HG02973 (cell line): ENCODE measurements around the gene NOS1AP.

Experiments
- ATAC-seq: cut with Tn5 transposase; IDR thresholded peaks from one replicate; pipeline ENCODE4 v1.9.1; 2021; ENCODE audit warnings: moderate library complexity; ENCODE audit not compliant: unreplicated experiment

The NOS1AP gene

DNA sequence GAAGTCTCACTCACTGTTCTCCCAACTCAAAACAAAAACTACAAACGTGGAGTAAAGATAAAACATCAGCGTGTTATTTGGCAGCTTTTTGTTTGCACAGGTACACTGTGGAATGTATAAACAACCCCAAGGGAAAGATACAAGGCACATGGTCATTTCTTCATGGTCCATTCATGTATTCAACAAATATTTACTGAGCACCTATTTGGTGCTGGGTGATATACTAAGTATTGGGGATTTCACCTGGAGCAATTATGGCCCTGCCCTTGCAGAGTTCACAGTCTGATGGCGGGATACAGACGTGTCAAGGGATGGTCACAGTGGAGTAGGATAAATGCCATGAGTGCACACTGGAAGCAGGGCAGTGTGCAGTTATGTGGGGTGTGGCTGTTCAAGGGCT lies 171.1 kb downstream of the NOS1AP start:
- no peak for ATAC-seq

DNA sequence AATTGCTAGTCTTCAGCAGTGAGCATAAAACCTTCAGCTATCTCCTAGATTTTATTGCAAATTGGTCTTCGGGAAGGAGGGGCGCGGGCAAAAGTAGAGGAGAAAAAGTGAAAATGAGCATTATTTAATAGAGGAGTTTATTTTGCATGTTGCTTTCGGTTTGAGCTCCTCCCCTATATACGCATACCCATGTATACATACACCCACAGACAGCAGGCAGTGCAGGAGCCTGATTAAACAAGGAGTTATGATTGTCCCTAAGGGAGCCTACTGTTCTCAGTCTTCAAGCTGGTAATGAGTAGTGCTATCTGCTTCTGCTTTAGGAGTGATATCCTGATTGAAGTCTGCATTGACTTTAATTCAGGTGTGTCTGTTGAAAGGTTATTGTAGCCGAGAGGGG lies 173.3 kb downstream of the NOS1AP start:
- no peak for ATAC-seq

DNA sequence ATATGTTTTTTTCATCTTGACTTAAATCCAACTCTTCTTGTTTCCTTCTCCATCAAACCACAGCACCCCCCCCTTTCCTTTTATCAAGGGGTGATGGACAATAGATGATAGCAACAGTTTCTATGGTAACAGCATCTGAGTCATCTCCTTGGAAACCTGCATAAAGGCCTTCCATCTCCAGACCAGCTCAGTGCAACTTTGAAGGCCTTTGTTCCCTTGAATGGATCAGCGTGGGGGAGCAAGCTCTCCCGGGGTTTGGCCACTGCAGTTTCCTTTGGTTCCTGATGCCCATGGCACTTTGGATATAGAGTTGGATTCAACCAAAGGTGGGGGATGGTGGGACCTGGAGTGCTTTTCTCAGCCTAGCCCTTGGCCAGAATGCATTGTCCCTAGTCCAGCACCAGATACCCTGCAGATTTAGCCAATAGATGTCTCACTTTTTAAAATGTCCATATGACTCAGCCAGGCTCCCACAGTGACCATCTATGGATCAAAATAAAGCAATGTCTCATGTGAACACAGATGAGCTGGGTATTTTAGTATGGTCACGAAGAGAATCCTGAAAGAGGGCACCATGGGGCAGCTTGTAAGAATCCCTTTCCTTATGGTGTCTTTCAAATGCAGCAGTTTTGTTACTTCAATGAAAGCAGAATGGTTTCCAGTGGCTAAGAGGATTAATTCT lies 179.5 kb downstream of the NOS1AP start:
- no peak for ATAC-seq

DNA sequence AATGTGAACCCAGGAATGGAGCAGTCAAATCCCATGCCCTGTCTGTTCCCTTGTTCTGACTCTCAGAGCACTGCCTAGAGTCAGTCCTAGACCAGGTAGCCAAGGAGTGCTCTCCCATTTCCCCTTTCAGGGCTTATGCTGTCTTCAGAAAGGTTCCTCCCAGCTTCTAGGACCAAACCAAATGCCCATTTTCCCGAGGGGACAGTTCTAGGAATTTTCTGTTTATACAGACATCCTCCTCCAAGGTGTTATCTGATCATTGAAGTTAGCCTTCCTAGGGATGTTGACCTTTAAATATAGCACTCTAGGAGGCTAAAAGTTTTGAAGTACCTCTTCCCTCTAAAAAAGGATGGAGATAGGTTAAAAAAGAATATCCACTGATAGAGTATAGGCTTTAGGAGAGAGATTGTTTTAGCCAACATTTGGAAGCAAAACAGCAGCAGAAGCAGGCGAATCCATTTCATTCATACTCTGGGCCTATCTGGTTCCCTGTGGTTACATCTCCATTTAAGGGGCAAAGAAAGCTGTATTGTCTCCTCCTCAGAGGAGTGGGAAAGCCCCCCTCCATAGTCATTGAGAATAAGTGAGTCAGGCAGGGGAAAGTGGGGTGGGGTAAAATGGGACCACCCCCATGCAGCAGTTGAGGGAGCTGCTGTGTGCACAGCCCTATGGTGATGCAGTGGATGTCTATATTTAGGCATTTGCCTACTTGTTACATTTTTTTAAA lies 180.7 kb downstream of the NOS1AP start:
- no peak for ATAC-seq

DNA sequence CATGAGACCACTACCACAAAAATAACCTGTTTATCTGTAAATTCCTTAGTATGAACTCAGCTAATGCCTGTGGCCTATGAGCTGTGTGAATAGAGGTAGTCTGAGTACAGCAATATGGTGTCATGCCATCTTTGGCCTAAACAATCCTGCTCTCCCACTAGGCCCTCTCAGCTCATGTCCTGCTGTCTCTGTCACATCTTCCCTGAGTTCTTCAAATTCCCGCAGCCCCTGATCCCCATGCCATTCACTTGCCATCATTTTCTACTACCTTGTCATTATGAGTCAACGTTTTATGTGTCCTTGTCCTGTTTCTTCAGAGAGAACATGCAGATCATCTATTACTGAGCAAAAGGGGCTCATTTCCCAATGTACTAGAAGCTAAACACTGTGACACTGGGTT lies 181.6 kb downstream of the NOS1AP start:
- no peak for ATAC-seq

DNA sequence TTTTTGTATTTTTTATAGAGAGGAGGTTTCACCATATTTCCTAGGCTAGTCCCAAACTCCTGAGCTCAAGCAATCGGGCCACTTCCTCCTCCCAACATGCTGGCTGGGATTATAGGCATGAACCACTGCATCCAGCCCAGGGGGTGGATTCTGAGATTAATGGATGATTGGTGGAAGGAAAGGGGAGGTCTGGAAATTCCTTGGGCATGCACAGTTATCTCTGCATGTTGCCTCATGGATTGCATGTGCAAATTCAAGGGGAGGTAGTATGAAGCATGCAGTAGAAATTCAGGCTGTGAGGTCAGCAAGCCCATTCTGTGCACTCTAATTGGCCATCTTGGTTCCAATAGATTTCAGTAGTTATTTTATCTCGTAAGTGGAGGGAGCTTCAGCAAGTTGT lies 182.7 kb downstream of the NOS1AP start:
- no peak for ATAC-seq

DNA sequence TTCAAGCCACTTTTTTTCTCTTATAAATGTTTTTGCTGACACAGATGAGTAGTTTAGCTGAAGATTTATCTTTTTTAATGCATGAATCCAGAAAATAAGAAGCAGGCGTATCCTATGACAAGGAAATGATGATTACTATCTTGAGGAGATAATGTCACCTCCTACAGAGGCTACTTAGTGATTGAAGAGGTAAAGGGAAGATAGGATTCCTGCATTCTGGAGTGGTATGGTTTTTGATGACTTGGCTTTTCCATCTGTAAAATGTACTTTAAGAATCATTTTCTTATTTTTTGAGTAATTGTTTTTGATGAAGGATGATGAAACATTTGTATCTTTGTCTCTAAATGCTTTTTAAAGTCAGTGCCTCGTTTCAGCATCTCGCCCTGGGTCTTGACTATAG lies 184.3 kb downstream of the NOS1AP start:
- no peak for ATAC-seq

DNA sequence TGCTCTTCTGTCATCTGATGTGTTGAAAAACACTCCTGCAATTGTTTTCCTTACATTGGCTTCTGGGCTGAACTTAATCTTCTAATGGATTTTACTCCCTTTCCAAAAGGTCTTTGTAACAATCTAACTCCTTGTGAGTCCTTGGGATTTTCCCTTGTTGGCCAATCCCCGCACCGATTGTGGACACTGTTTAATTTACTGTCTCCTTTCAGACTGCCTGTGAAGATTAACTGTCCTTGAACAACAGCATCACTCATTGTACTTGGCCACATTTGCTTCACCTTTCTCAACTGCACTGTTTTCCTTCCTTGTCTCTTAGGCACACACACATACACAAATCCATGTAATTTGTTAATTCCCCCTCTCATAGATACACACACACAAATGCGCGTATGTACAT lies 186.8 kb downstream of the NOS1AP start:
- ATAC-seq = no peak

DNA sequence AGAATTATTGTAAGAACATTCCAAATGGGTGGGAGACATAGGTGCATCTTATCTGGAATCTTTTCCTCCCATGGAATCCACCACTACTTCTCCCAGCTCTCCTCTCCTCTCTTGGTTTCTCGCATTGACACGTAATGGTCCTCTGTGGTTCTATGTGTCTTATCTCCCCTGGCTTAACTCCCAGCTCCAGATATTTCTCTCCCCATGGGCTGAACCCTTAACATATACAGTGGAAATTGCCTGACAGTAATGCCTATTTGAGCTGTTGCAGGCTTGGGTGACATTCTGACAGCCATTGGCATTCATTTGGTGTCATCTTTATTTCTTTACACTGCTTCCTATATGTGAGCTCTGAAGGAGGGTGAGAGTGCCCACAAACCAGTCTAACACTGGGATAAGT lies 188.9 kb downstream of the NOS1AP start:
- ATAC-seq = no peak

DNA sequence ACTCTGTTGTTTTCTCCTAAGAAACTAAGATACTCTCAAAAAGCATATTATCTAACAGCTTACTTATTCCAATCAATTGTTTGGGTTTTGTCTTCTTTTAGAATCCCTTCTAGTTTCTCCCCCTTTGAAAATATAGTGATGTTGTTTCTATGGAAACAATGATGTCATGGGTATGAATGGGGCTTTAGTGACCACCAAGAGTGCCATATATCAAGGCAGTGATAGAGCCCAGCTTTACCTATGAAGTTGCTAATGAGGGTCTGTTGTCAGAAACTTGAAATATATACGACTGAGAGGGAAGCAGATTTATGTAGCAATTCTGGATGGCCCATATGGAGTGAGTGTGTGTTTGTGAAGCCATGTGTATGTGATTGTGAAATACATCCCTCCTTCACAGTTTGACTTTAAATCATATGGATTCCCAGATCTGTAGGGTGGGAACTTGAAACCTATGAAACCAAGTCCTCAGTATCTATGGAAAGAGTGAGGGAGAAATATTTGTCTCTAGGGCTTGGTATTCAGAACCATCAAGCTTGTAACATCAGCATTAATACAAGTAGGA lies 190.5 kb downstream of the NOS1AP start:
- ATAC-seq = no peak

DNA sequence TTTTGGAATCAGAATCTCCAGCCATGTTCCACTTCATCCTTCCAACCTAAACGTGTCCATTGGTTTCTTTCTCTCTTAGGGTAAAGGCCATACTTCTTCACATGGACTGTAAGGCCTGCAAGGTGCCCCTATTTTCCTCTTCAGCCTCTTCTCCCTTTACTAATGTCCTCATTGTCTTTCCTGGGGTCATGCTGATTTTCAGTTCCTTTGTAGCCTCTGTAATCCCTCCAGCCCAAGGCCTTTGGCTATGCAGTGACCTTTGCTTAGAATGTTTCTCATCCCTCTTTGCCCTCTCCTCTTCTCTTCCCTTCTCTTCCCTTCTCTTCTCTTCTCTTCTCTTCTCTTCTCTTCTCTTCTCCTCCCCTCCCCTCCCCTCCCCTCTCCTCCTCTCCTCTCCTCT lies 194.6 kb downstream of the NOS1AP start:
- ATAC-seq = no peak

DNA sequence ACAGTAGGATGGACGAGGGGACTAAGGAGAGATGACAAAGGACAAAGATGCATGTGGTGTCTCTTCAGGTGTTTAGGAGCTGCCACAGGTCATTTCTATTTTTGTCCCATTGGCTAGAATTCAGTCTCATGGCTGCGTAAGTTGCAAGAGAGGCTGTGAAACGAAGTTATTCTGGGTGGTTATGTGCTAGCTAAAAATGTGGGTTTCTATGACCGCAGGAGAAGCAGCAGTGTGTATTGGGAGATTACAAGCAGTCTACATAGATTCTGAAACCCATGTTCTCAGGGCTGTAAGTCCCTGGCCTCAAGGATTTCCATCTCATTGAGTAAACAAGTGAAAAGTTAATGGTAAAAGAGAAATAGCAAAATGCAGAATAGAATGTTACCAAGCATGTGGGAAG lies 196.5 kb downstream of the NOS1AP start:
- no peak for ATAC-seq

DNA sequence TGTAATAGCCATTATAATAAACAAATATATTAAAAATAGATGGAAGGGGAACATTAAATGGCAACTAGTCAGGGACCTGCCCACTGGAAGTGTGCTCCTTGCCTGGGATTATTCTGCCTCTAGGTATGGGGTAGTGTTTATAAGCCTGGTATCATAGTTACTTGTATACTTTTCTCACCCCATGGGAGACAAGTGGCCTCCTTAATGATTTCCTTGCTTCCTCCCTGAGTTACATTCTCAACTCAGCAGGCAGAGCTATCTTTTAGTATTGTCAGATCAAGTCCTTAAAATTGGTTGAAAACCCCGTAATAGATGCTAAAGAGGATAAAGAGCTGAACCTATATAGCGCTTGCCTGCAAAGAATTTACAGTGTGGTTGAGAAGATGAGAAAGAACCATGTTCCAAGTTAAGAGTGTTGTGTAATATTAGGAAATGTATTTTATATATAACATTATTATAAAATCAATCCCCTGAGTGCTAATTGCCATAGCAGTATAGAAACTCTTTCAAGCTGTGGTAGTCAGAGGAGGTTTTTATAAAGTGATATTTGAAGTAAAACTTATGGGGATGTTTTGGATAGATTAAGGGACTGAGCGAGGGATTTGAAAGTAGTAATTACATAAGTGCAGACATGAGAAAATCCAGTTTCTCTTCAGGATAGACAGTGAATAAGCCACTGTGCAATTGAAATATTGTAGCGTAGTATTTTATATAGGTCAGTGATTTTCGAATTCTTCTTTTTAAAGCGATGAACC lies 200.7 kb downstream of the NOS1AP start:
- no peak for ATAC-seq

DNA sequence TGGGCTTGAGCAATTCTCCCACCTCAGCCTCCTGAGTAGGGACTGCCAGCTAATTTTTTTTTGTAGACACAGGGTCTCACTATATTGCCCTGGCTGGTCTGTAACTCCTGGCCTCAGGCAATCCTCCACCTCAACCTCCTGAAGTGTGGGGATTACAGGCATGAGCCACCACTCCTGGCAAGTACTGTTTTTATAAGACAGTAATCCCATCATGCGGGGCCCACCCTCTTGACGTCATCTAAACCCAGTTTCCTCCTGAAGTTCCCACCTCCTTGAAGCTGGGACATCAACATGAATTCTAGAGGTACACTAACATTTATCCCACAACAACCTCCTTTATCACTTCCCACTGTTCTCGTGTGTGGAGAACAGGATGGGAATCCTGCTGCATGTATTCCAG lies 202.5 kb downstream of the NOS1AP start:
- no peak for ATAC-seq

DNA sequence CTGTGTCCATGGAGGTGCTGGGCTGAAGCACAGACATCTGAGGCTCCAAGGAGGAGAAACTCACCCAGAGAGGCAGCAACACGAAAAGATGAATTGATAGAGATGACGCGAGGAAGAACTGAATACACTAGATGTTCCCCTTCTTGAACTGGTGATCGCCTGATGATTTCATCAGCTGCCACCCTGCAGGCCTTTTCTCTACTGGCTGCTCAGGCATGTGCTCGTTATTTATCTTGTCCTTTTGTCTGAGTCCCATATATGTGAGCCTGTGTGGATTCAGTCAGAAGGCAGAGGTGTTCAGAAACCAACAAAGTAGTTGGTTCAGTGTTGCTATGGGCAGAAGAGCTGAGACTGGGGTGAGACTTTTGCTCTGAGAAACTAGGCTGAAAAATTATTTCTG lies 202.9 kb downstream of the NOS1AP start:
- ATAC-seq = no peak

DNA sequence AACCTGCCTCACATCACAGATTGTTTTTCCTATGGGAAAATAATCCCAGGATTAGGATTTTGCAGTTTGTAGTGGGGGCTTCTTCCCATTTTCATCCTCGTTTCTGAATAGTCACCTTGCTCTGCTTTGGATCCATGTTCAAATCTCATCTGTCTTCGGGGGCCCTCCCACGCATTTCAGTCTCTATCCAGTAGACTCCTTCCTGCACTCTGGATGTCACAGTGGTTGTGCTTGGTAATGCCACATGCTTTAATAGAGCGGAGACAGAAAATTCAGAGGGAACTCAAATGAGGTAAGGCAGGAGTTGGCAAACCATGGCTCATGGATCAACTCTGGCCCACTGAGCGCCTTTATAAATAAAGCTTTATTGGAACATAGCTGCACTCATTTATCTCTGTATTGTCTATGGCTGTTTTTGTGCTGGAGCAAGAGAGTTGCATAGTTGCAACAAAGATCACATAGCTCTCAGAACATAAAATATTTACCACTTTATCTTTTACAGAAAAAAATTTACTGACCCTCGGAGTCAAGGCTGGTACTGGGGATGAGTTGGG lies 206.2 kb downstream of the NOS1AP start:
- ATAC-seq = no peak

DNA sequence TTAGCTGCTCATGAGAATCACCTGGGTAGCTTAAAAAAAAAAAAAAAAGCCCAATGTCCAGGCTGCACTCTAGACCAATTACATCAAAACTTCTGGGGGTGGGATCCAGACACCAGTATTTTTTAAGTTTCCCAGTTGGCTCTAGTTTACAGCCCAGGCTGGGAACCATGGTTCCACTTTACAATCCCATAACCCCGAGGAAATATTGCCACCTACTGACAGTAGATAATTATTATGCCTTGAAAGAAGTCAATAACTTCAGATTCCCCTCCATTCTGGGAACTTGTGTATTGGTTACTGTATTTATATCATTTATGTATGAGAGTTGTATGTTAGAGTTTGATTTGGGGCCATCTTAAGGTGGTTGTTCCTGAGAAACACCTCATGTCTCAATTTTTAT lies 207.0 kb downstream of the NOS1AP start:
- ATAC-seq = no peak

DNA sequence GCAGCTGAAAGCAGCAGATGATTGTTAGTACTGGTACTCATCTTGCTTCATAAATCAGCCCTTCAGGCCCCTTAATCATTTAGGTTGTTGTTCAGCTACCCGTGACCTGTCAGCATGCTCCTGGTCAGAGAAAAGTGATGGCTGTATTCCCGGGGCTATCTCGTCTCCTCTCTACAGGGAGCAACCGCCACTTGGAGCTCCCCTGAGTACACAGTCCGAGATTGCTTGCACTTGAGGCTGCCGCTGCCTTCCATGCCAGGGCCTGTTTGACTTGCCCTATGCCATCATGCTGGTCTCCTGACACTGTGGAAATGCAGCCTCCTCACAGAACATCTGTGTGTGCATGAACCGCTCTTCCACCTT lies 209.6 kb downstream of the NOS1AP start:
- no peak for ATAC-seq

DNA sequence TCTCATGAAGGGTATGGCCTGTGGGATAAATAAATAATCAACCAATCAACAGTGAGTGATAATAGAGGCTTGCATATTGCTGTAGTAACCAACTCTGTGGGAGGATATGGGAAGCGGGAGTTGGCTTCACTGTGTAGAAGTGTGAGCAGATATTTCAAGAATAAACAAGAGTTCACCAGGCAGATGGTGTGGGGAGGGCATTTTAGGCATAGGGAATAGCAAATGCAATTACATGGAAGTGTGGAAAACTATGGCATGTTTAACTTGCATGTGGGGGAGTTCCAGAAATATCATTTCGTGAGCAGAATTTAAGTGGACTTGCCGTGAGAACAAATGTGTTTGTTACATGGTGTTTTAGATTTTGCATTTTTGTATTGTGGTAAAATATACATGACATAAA lies 211.9 kb downstream of the NOS1AP start:
- ATAC-seq = no peak

DNA sequence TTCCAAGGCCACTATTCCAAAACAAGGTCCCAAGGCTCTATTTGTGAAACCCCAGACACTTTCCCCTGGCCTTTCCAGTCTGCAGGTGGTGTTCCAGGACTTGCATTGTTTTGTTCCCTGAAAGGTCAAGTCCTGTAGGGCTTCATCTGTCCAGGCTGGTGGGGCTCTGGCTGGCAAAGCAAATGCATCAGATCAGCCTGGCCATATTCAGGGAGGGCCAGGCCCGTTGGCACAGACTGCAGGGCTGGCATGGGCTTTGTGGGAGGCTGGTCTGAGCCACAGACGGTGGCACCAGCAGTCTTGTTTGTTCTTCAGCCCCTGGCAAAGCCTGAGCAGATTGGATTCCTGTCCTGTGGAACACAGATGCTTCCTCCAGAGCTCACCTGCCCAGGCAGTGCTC lies 214.2 kb downstream of the NOS1AP start:
- no peak for ATAC-seq

DNA sequence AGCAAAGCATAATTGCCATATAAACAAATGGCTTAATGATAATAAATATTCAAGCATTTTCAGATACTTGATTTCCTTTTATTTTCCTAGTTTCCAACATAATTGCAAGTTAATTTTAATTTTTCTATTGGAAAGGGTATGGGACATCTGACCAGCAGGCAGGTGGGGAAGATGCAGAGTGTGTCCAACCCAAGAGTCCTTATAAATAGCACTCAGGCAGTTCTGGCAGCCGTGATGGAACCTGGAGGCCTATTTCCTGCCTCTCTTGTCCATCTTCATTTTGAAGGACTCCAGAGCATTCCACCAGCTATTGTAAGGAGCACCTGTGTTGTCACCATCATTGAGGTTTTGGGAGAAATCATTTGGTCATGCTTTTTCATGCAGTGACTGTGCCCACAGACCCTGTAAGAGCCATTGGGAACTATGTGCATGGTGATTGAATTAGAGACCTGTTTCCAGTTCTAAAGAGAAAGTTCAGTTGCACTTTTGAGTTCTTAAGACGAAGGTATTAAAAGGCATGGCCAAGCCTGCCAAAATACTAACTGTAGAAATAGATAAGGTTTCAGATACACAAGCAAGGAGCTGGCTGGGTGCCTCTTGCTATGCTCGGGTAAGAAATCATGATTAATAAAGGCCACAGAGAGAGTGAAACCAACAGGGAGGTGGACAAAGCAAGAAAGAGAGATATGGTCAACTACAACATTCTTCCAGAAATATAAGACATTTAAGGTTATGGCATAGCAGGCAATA lies 214.9 kb downstream of the NOS1AP start:
- ATAC-seq = no peak
